GM12875 (cell line): ENCODE measurements around the gene TBC1D10B.

Experiments
- H3K4me3 ChIP-seq: one replicate; pipeline ENCODE4 v1.5.1; 2011; ENCODE audit warnings: low read depth, low read length, control low read depth
- TF ChIP-seq, protein P1 (sequence below): IDR thresholded peaks from 2 replicates; pipeline ENCODE4 v1.5.1; 2011; ENCODE audit warnings: low read depth, mild to moderate bottlenecking, control low read depth, inconsistent platforms, low read length, moderate library complexity, borderline replicate concordance; ENCODE audit not compliant: insufficient read depth

The TBC1D10B gene

DNA sequence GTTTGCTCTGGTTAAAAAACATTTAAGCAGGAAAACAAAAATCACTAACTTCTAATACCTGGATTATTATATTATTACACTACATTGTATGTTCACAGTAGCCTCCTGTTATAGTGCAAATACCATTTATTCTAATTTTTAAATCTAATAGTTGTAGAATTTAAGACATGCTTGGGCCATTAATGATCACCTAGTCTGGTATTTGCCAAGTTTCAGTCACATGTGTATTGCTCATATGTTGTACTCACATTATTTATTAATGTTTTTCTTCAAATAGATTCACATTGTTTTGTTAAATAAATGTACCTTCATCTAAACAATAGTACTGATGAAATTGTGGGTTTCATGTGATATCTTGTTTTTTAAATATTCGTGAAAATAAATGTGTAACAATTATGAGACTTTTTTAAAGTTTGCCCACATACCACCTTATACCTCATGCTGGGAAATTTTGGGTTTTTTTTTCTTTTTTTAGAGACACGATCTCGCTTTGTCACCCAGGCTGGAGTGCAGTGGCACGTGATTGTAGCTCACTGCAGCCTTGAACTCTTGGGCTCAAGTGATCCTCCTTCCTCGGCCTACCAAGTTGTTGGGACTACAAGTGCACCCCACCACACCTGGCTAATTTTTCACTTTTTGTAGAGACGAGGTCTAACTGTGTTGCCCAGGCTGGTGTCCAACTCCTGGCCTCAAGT, 43.0 kb upstream of the TBC1D10B start:
- H3K4me3 ChIP-seq = no peak overlapping the region
- TF ChIP-seq, protein P1, sequence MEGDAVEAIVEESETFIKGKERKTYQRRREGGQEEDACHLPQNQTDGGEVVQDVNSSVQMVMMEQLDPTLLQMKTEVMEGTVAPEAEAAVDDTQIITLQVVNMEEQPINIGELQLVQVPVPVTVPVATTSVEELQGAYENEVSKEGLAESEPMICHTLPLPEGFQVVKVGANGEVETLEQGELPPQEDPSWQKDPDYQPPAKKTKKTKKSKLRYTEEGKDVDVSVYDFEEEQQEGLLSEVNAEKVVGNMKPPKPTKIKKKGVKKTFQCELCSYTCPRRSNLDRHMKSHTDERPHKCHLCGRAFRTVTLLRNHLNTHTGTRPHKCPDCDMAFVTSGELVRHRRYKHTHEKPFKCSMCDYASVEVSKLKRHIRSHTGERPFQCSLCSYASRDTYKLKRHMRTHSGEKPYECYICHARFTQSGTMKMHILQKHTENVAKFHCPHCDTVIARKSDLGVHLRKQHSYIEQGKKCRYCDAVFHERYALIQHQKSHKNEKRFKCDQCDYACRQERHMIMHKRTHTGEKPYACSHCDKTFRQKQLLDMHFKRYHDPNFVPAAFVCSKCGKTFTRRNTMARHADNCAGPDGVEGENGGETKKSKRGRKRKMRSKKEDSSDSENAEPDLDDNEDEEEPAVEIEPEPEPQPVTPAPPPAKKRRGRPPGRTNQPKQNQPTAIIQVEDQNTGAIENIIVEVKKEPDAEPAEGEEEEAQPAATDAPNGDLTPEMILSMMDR = no peak

DNA sequence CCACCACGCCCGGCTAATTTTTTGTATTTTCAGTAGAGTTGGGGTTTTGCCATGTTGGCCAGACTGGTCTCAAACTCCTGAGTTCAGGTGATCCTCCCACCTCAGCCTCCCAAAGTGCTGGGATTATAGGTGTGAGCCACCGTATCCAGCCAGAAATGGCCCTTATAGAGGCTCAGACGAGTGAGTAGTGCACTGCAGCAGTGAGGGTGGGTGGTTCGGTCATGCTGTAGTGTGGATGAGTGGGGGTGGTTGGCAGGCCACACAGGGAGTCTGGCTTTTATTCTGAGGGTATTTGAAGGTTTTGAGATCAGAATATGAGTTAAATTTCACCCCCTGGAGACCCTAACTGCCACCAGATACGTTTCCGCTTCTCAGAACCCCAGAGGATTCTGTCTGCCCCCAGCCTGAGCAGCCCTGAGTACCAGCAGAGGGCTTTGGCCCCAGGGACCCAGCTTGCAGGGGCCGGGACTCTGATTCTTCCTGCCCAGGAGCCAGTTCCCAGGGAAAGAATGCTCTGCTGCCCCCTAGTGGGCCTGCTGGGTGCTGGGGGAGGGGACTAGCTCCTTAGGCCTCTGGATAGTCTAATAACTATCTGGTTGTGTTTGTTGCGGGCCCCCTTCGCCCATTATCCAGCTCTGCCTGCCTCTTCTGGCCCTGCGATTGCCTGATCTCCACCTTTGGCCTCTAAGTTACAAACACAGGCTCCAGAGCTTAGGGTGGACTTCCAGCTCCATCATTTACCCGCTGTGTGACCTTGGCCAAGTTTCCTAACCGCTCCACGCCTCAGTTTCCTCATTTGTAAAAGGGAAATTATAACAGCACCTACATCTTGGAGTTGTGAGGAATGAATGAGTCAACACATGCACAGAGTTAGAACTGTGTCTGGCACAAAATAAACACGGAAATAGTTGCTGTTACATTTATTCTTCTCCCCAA, 39.1 kb upstream of the TBC1D10B start:
- no peak overlapping the region for H3K4me3 ChIP-seq
- TF ChIP-seq, protein P1 = peak; percentile 93

DNA sequence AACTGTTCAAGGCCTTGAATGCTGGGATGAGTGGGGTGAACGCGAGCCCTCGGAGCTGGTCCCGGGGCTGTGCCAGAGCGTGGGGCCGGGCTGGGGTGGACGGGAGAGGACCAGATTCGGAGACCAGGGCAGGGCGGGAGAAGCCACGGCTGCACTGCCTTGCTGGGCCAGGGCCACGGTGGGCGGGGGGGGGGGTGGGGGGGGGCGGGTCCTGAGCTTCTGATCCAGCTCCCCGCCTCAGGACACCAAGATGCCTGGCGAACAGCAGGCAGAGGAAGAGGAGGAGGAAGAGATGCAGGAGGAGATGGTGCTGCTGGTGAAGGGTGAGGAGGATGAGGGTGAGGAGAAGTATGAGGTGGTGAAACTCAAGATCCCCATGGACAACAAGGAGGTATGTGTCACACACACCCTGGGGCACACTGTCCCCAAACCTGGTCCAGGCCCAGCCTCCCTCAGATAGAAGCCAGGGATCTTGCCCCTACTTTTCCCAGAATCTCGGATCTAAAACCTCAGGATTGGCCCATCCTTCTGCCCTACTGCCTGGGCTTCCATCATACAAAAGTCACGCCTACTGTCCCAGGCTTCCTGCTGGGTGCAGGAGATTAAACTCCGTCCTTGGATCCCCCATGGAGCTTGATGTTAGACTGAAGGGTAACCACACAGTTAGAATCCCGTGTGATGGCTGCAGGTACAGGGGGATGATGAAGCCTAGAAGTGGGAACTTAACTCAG, 37.7 kb upstream of the TBC1D10B start:
- H3K4me3 ChIP-seq = peak overlapping the region; percentile 72
- TF ChIP-seq, protein P1 = no peak

DNA sequence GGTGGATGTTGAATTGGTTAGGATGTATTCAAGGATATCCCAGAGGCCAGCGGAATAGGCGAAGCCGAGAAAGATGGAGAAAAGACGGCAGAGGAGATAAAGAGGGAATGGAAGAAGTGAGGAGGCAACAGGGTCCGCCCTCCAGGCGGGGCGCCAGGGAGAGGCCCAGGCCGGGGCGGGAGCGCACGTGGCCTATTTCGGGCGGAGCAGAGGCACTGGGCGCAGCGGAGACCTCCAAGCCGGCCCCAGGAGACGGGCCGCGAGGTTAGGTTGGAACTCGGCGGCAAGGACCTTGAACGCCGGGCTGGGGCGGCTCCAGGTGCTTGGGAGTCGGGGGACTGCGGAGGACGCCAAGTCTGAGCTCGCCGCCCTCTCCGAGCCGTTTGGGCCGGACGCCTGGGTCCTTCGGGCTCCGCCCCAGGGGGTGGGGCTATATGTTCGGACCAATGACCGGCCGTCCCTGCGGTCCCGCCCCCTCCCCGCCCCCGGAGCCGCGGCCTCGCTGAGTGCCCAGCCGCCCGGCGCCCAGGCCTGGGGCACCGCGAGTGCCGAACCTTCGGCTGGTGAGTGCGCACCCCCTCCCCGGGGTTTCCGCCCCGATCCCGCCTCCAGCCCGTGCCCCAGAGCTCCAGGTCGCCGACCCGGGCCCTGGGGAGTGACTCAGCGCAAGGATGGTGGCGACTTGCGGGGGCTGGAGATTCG, 37.0 kb upstream of the TBC1D10B start, which contains the start of gene ZNF771:
TSS of gene ZNF771 (plus strand) at position 505 of the 702 bp plus-strand sequence. CDS start 448 bp downstream, outside the sequence.
- TF ChIP-seq, protein P1 = 0 out of 2 replicates have a peak, but pooled peaks have one; percentile 3
- peak within 1 kb of the TSS; percentile 72 for H3K4me3 ChIP-seq

DNA sequence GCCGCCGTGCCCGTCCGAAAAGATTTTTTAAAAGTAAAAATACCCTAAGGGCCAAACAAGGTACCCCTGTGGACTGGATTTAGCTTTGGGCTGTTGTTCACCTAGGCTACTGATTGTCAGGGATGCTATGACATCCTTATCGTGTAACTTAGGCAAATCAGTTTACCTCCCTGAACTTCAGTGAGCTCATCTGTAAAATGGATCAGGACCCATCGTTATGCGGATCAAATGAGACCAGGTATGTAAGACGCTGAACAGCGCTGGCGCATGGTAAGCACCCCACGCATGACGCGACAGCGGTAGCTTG, 36.5 kb upstream of the TBC1D10B start:
- TF ChIP-seq, protein P1 = no peak
- peak overlapping the region; percentile 72 for H3K4me3 ChIP-seq

DNA sequence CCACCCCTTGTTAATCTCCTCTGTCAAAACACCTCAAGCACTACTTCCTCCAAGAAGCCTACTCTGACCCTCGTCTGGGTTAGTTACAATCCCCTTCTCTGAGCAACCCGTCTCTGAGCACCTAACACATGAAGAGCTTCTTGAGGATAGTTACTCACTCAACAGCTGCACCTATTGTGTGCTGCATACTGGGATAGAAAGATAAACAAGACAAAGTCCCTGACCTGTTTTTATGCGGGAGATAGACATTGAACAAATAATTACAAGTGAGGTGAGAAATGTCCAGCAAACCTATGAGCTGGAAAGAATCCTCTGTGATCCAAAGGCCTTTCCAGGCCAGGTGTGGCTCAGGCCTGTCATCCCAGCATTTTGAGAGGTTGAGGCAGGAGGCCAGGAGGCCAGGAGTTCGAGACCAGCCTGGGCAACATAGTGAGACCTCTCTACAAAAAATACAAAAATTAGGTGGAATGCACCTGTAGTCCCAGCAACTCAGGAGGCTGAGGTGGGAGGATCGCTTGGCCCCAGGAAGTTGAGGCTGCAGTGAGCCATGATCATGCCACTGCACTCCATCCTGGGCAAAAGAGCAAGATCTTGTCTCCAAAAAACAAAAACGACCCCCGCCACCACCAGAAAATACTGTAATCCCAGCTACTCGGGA, 31.6 kb upstream of the TBC1D10B start:
- no peak overlapping the region for H3K4me3 ChIP-seq
- TF ChIP-seq, protein P1 = no peak
